HL-60 (cell line): ENCODE results near the gene TMEM213.

ENCODE experiments used
- DNase-seq, 2 experiments: peaks; one replicate each; pipeline ENCODE4 v3.0.0-alpha.2; 2010 to 2020; ENCODE audit warnings: low read depth in 1 of 2, low spot score in 1 of 2
- H3K27ac ChIP-seq: fragments of 250-450 bp; sonication (Bioruptor Pico); replicated peaks from 2 replicates; pipeline ENCODE4 v1.5.1; 2020; ENCODE audit warnings: mild to moderate bottlenecking, moderate library complexity
- H3K27me3 ChIP-seq: fragments of 250-450 bp; sonication (Bioruptor Pico); 2 replicates; pipeline ENCODE4 v1.5.1; 2021; ENCODE audit warnings: mild to moderate bottlenecking, moderate library complexity; ENCODE audit not compliant: insufficient read depth, poor library complexity, severe bottlenecking
- H3K4me3 ChIP-seq: replicated peaks from 2 replicates; pipeline ENCODE4 v1.5.1; 2011; ENCODE audit warnings: mild to moderate bottlenecking, control low read depth, low read length; ENCODE audit not compliant: insufficient read depth
- CTCF ChIP-seq: IDR thresholded peaks from one replicate; pipeline ENCODE4 v1.5.1; 2011; ENCODE audit warnings: low read length, control low read depth, inconsistent platforms; ENCODE audit not compliant: insufficient read depth
- GABPA ChIP-seq: IDR thresholded peaks from 2 replicates; pipeline ENCODE4 v1.6.1; 2012; ENCODE audit warnings: low read depth
- POLR2AphosphoS5 ChIP-seq: IDR thresholded peaks from 2 replicates; pipeline ENCODE4 v1.6.1; 2012; ENCODE audit warnings: low read depth
- REST ChIP-seq: IDR thresholded peaks from 2 replicates; pipeline ENCODE4 v1.6.1; 2012; ENCODE audit warnings: low read depth; ENCODE audit not compliant: insufficient replicate concordance
- SPI1 ChIP-seq: IDR thresholded peaks from 2 replicates; pipeline ENCODE4 v1.6.1; 2012; ENCODE audit warnings: low read depth, mild to moderate bottlenecking, borderline replicate concordance

Gene TMEM213

GRCh38 chr7:138833596-138833995 lies 35.8 kb downstream of the TMEM213 start:
- TF ChIP-seq POLR2AphosphoS5 = no peak
- no peak for TF ChIP-seq GABPA
- no peak for TF ChIP-seq CTCF
- no peak for TF ChIP-seq REST
- no peak for TF ChIP-seq SPI1
- no peaks in the 10 kb centered on the region for H3K27me3 ChIP-seq
- no peak overlapping the region for H3K4me3 ChIP-seq
- H3K27ac ChIP-seq = no peak overlapping the region
- no peak for DNase-seq

GRCh38 chr7:138834583-138834982 lies 36.8 kb downstream of the TMEM213 start:
- no peak overlapping the region for H3K27ac ChIP-seq
- DNase-seq = no peak
- H3K27me3 ChIP-seq = no peaks in the 10 kb centered on the region
- no peak for TF ChIP-seq GABPA
- H3K4me3 ChIP-seq = no peak overlapping the region

GRCh38 chr7:138835087-138835486 lies 37.3 kb downstream of the TMEM213 start:
- no peak for DNase-seq
- TF ChIP-seq GABPA (no peak), CTCF (no peak), SPI1 (no peak), REST (no peak), POLR2AphosphoS5 (no peak)
- Histone ChIP-seq H3K4me3 (no peak overlapping the region), H3K27me3 (no peaks in the 10 kb centered on the region), H3K27ac (no peak overlapping the region)

- TF ChIP-seq GABPA (no peak), POLR2AphosphoS5 (no peak), REST (no peak), CTCF (no peak), SPI1 (no peak)
- Histone ChIP-seq H3K27me3 (no peaks in the 10 kb centered on the region), H3K27ac (no peak overlapping the region), H3K4me3 (no peak overlapping the region)
- no peak for DNase-seq
These were observed 39.8 kb downstream of the TMEM213 start for GRCh38 chr7:138837627-138838026.
